HEK293 (cell line): Measurements from ENCODE around the gene NR2F2.

Source experiments
- GLI2 ChIP-seq: fragments of 450-650 bp; formaldehyde crosslinking; IDR thresholded peaks from 2 replicates; pipeline ENCODE4; 2017; ENCODE audit warnings: missing biosample characterization, missing genetic modification characterization, low read depth, borderline replicate concordance
- GLI4 ChIP-seq: fragments of 450-650 bp; formaldehyde crosslinking; IDR thresholded peaks from 2 replicates; pipeline ENCODE4 v1.5.1; 2016; ENCODE audit warnings: missing biosample characterization, missing genetic modification characterization
- PRDM1 ChIP-seq: fragments of 450-650 bp; formaldehyde crosslinking; IDR thresholded peaks from 2 replicates; pipeline ENCODE4; 2016; ENCODE audit warnings: missing biosample characterization, missing genetic modification characterization
- SCRT2 ChIP-seq: fragments of 450-650 bp; formaldehyde crosslinking; IDR thresholded peaks from 2 replicates; pipeline ENCODE4 v1.5.1; 2016; ENCODE audit warnings: missing biosample characterization, missing genetic modification characterization
- SP2 ChIP-seq: fragments of 450-650 bp; formaldehyde crosslinking; IDR thresholded peaks from 2 replicates; pipeline ENCODE4 v1.5.1; 2016; ENCODE audit warnings: missing biosample characterization, missing genetic modification characterization
- ZBTB1 ChIP-seq: fragments of 450-650 bp; formaldehyde crosslinking; IDR thresholded peaks from 2 replicates; pipeline ENCODE4 v1.5.1; 2016; ENCODE audit warnings: missing biosample characterization, missing genetic modification characterization
- ZFP3 ChIP-seq: fragments of 450-650 bp; formaldehyde crosslinking; IDR thresholded peaks from 2 replicates; pipeline ENCODE4 v1.5.1; 2016; ENCODE audit warnings: low read depth, missing biosample characterization, missing genetic modification characterization
- ZNF114 ChIP-seq: fragments of 450-650 bp; formaldehyde crosslinking; IDR thresholded peaks from 2 replicates; pipeline ENCODE4 v1.5.0; 2017; ENCODE audit warnings: missing biosample characterization, missing genetic modification characterization
- ZNF16 ChIP-seq: fragments of 450-650 bp; formaldehyde crosslinking; IDR thresholded peaks from 2 replicates; pipeline ENCODE4 v1.5.1; 2016; ENCODE audit warnings: low read depth, missing biosample characterization, missing genetic modification characterization
- ZNF211 ChIP-seq: fragments of 450-650 bp; formaldehyde crosslinking; IDR thresholded peaks from 2 replicates; pipeline ENCODE4 v1.5.1; 2016; ENCODE audit warnings: low read depth, missing biosample characterization, missing genetic modification characterization
- ZNF23 ChIP-seq: fragments of 450-650 bp; formaldehyde crosslinking; IDR thresholded peaks from 2 replicates; pipeline ENCODE4 v1.5.1; 2016; ENCODE audit warnings: missing biosample characterization, missing genetic modification characterization, borderline replicate concordance
- ZNF391 ChIP-seq: fragments of 450-650 bp; formaldehyde crosslinking; IDR thresholded peaks from 2 replicates; pipeline ENCODE4 v1.5.1; 2016; ENCODE audit warnings: low read depth, missing biosample characterization, missing genetic modification characterization, borderline replicate concordance
- ZNF394 ChIP-seq: fragments of 450-650 bp; formaldehyde crosslinking; IDR thresholded peaks from 2 replicates; pipeline ENCODE4 v1.5.1; 2016; ENCODE audit warnings: missing biosample characterization, missing genetic modification characterization, mild to moderate bottlenecking, moderate library complexity, borderline replicate concordance
- ZNF426 ChIP-seq: fragments of 450-650 bp; formaldehyde crosslinking; IDR thresholded peaks from 2 replicates; pipeline ENCODE4 v1.5.1; 2017; ENCODE audit warnings: missing biosample characterization, missing genetic modification characterization, mild to moderate bottlenecking, inconsistent platforms, moderate library complexity
- ZNF549 ChIP-seq: fragments of 450-650 bp; IDR thresholded peaks from 2 replicates; pipeline ENCODE4 v1.5.1; 2018; ENCODE audit warnings: missing biosample characterization, missing genetic modification characterization, mild to moderate bottlenecking, inconsistent platforms, moderate library complexity
- ZNF560 ChIP-seq: fragments of 450-650 bp; formaldehyde crosslinking; IDR thresholded peaks from 2 replicates; pipeline ENCODE4 v1.5.1; 2017; ENCODE audit warnings: missing biosample characterization, missing genetic modification characterization, borderline replicate concordance
- ZNF629 ChIP-seq: fragments of 450-650 bp; formaldehyde crosslinking; IDR thresholded peaks from 2 replicates; pipeline ENCODE4 v1.5.1; 2017; ENCODE audit warnings: missing biosample characterization, missing genetic modification characterization
- ZNF677 ChIP-seq: fragments of 450-650 bp; IDR thresholded peaks from 2 replicates; pipeline ENCODE4 v1.5.0; 2018; ENCODE audit warnings: missing biosample characterization, mild to moderate bottlenecking, missing genetic modification characterization, moderate library complexity
- ZNF701 ChIP-seq: fragments of 450-650 bp; formaldehyde crosslinking; IDR thresholded peaks from 2 replicates; pipeline ENCODE4 v1.5.1; 2016; ENCODE audit warnings: missing biosample characterization, missing genetic modification characterization
- ZNF747 ChIP-seq: fragments of 450-650 bp; formaldehyde crosslinking; IDR thresholded peaks from 2 replicates; pipeline ENCODE4 v1.5.1; 2016; ENCODE audit warnings: missing biosample characterization, missing genetic modification characterization
- TF ChIP-seq, protein P1 (sequence below): fragments of 450-650 bp; formaldehyde crosslinking; IDR thresholded peaks from 2 replicates; pipeline ENCODE4 v1.5.1; 2017; ENCODE audit warnings: missing biosample characterization, missing genetic modification characterization
- TF ChIP-seq, protein P2 (sequence below): IDR thresholded peaks from 2 replicates; pipeline ENCODE4 v1.6.1; 2011; ENCODE audit warnings: mild to moderate bottlenecking, low read depth, low read length, borderline replicate concordance
- TF ChIP-seq, protein P3 (sequence below): fragments of 450-650 bp; formaldehyde crosslinking; optimal IDR thresholded peaks from 2 replicates; pipeline ENCODE3; 2016; ENCODE audit warnings: missing biosample characterization, mild to moderate bottlenecking, missing genetic modification characterization
- TF ChIP-seq, protein P4 (sequence below): fragments of 450-650 bp; formaldehyde crosslinking; IDR thresholded peaks from 2 replicates; pipeline ENCODE4 v1.5.1; 2016; ENCODE audit warnings: missing biosample characterization, missing genetic modification characterization
- TF ChIP-seq, protein P5 (sequence below): fragments of 450-650 bp; formaldehyde crosslinking; IDR thresholded peaks from 2 replicates; pipeline ENCODE4 v1.5.1; 2016; ENCODE audit warnings: missing biosample characterization, missing genetic modification characterization
- TF ChIP-seq, protein P6 (sequence below): fragments of 450-650 bp; formaldehyde crosslinking; IDR thresholded peaks from 2 replicates; pipeline ENCODE4 v1.5.1; 2016; ENCODE audit warnings: missing biosample characterization, missing genetic modification characterization
- TF ChIP-seq, protein P7 (sequence below): fragments of 450-650 bp; formaldehyde crosslinking; IDR thresholded peaks from 2 replicates; pipeline ENCODE4; 2016; ENCODE audit warnings: missing biosample characterization, missing genetic modification characterization

The NR2F2 gene

DNA sequence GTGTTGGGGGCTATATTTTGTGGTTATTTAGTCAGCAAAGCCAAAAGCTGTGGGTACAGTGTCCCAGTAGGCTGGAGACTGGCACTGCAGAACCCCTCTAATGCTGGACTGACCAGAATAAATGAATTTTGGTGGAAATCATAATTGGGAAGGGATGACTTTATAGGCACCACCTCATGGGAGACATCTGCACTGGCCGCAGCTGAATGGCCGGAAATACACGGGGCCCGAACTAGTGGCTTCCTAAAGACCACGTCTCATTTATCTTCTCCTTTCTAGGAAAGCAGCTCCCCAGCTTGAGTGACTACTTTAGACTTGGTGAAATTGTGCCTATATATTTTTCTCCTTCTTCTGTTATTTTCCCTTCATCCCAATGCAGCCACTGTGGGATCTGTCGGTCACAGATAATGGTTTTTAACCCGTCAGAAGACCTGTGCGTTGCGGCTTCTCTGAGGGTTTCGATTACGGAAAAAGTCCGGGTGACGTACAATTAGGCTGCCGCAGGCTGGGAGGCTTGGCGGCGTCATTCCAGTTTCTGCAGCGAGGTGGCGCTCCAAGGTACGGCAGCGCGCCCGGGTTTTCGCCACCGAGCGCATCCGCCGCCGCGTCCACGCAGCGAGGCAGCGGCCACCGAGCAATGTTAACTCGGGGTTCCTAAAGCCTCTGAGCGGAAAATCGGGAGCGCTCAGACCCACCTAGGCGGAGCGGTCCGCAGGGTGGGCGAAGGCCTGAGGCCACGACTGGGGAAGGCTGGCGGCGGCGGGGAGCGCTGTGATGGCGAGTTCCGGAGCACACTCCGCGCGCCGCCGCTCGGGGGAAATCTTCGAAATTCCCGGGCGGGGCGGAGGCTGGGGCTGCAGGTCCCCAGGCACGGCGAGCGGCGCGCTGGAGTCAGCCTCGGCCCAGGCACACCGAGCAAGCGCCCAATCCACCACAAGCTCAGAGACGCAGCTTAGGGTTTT lies 26.3 kb downstream of the NR2F2 start (continued):
- TF ChIP-seq, protein P1, sequence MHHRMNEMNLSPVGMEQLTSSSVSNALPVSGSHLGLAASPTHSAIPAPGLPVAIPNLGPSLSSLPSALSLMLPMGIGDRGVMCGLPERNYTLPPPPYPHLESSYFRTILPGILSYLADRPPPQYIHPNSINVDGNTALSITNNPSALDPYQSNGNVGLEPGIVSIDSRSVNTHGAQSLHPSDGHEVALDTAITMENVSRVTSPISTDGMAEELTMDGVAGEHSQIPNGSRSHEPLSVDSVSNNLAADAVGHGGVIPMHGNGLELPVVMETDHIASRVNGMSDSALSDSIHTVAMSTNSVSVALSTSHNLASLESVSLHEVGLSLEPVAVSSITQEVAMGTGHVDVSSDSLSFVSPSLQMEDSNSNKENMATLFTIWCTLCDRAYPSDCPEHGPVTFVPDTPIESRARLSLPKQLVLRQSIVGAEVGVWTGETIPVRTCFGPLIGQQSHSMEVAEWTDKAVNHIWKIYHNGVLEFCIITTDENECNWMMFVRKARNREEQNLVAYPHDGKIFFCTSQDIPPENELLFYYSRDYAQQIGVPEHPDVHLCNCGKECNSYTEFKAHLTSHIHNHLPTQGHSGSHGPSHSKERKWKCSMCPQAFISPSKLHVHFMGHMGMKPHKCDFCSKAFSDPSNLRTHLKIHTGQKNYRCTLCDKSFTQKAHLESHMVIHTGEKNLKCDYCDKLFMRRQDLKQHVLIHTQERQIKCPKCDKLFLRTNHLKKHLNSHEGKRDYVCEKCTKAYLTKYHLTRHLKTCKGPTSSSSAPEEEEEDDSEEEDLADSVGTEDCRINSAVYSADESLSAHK (tag by site-specific recombination), result no peak
- TF ChIP-seq ZNF391 (no peak), PRDM1 (tag by site-specific recombination) (0 out of 2 replicates have a peak, but pooled peaks have one; percentile 41), ZNF560 (tag by site-specific recombination) (no peak), ZNF23 (no peak), GLI4 (tag by site-specific recombination) (no peak), SCRT2 (no peak), ZNF16 (tag by site-specific recombination) (no peak), GLI2 (tag by site-specific recombination) (no peak), ZNF211 (tag by site-specific recombination) (no peak), ZNF549 (tag by site-specific recombination) (no peak), ZNF629 (tag by site-specific recombination) (peak; percentile 94), ZNF701 (tag by site-specific recombination) (no peak), SP2 (tag by site-specific recombination) (peak; percentile 22; the same call in 1 of the 2 replicates), ZNF394 (tag by site-specific recombination) (peak; percentile 51; the same call in 1 of the 2 replicates), ZNF114 (tag by site-specific recombination) (no peak), ZNF677 (tag by site-specific recombination) (no peak), ZNF426 (tag by site-specific recombination) (no peak), ZBTB1 (no peak), ZFP3 (no peak), ZNF747 (tag by site-specific recombination) (no peak)
- TF ChIP-seq, protein P2, sequence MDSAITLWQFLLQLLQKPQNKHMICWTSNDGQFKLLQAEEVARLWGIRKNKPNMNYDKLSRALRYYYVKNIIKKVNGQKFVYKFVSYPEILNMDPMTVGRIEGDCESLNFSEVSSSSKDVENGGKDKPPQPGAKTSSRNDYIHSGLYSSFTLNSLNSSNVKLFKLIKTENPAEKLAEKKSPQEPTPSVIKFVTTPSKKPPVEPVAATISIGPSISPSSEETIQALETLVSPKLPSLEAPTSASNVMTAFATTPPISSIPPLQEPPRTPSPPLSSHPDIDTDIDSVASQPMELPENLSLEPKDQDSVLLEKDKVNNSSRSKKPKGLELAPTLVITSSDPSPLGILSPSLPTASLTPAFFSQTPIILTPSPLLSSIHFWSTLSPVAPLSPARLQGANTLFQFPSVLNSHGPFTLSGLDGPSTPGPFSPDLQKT, result no peak
- TF ChIP-seq, protein P3, sequence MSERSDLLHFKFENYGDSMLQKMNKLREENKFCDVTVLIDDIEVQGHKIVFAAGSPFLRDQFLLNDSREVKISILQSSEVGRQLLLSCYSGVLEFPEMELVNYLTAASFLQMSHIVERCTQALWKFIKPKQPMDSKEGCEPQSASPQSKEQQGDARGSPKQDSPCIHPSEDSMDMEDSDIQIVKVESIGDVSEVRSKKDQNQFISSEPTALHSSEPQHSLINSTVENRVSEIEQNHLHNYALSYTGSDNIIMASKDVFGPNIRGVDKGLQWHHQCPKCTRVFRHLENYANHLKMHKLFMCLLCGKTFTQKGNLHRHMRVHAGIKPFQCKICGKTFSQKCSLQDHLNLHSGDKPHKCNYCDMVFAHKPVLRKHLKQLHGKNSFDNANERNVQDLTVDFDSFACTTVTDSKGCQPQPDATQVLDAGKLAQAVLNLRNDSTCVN (tag by site-specific recombination), result peak; percentile 99
- TF ChIP-seq, protein P4, sequence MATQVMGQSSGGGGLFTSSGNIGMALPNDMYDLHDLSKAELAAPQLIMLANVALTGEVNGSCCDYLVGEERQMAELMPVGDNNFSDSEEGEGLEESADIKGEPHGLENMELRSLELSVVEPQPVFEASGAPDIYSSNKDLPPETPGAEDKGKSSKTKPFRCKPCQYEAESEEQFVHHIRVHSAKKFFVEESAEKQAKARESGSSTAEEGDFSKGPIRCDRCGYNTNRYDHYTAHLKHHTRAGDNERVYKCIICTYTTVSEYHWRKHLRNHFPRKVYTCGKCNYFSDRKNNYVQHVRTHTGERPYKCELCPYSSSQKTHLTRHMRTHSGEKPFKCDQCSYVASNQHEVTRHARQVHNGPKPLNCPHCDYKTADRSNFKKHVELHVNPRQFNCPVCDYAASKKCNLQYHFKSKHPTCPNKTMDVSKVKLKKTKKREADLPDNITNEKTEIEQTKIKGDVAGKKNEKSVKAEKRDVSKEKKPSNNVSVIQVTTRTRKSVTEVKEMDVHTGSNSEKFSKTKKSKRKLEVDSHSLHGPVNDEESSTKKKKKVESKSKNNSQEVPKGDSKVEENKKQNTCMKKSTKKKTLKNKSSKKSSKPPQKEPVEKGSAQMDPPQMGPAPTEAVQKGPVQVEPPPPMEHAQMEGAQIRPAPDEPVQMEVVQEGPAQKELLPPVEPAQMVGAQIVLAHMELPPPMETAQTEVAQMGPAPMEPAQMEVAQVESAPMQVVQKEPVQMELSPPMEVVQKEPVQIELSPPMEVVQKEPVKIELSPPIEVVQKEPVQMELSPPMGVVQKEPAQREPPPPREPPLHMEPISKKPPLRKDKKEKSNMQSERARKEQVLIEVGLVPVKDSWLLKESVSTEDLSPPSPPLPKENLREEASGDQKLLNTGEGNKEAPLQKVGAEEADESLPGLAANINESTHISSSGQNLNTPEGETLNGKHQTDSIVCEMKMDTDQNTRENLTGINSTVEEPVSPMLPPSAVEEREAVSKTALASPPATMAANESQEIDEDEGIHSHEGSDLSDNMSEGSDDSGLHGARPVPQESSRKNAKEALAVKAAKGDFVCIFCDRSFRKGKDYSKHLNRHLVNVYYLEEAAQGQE (tag by site-specific recombination), result no peak
- TF ChIP-seq, protein P5, sequence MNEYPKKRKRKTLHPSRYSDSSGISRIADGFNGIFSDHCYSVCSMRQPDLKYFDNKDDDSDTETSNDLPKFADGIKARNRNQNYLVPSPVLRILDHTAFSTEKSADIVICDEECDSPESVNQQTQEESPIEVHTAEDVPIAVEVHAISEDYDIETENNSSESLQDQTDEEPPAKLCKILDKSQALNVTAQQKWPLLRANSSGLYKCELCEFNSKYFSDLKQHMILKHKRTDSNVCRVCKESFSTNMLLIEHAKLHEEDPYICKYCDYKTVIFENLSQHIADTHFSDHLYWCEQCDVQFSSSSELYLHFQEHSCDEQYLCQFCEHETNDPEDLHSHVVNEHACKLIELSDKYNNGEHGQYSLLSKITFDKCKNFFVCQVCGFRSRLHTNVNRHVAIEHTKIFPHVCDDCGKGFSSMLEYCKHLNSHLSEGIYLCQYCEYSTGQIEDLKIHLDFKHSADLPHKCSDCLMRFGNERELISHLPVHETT (tag by site-specific recombination), result peak; percentile 66; the same call in 1 of the 2 replicates
- TF ChIP-seq, protein P6, sequence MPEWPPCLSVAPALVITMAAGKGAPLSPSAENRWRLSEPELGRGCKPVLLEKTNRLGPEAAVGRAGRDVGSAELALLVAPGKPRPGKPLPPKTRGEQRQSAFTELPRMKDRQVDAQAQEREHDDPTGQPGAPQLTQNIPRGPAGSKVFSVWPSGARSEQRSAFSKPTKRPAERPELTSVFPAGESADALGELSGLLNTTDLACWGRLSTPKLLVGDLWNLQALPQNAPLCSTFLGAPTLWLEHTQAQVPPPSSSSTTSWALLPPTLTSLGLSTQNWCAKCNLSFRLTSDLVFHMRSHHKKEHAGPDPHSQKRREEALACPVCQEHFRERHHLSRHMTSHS (tag by site-specific recombination), result no peak
- TF ChIP-seq, protein P7, sequence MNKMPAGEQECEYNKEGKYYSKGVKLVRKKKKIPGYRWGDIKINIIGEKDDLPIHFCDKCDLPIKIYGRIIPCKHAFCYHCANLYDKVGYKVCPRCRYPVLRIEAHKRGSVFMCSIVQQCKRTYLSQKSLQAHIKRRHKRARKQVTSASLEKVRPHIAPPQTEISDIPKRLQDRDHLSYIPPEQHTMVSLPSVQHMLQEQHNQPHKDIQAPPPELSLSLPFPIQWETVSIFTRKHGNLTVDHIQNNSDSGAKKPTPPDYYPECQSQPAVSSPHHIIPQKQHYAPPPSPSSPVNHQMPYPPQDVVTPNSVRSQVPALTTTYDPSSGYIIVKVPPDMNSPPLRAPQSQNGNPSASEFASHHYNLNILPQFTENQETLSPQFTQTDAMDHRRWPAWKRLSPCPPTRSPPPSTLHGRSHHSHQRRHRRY (tag by site-specific recombination), result no peak
